ENCODE data around the gene P2RY2.
"Not testable (repeated sequence)": the region's sequence is repeated elsewhere in the genome, so short reads cannot be mapped to it uniquely, and the experiment has no call there.

P2RY2 gene

DNA sequence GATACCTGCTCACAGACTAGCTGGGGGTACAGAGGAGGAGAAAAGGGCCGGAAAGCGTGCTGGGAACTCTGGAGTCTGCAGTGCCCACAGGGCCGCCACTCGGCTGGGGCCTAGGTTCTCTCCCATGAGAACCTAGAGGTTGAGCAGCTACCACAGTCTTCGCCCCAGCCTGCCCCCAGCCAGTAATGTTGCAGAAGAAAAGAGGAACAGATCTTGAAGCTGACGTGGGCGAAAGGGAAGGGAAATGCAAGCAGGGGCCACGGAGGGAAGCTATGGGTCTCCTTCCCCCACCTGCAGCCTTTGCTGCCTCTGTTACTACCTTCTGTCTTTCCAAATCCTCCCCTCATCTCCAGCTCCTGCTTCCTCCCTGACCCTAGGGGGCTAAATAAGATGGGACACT, 28.8 kb upstream of the P2RY2 start:
- no peak for DNase-seq

DNA sequence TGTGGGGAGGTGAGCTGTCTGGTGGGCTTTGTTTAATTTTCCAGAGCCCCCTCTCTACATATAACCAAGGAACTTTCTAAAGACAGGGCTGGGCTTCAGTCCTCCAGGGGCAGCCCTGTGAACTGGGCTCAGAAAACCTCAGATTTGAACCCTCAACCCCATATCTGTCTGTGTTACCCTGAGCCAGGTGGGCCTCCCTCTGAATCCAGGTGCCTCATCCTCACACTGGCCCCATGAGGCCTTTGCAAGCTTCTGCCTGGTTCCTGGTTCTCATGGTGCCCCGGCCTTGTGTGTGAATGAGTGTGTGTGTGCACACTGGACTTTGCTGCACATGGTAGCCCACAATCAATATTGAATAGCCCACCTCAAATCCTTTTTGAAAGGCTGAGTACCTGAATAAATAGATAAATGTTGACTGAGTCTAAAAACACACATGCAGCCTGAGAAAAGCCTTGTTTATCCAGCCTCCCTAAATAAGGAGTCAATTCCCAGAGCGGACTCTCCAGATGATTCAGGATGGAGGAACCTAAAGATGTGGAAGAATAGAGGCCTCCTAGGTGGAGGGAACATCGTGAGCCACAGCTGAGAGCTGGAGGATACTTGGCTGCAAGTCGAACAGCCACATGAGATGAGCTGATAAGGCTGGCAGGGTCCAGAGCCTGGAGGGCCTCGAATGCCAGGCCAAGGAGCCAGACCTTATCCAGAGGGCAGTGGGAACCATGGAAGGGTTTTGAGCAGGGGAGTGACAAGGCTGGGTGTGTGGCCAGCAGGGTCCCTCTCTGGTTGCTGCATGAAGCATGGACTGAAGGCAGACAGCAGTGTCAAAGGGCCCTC, 28.1 kb upstream of the P2RY2 start:
- DNase-seq: no peak

DNA sequence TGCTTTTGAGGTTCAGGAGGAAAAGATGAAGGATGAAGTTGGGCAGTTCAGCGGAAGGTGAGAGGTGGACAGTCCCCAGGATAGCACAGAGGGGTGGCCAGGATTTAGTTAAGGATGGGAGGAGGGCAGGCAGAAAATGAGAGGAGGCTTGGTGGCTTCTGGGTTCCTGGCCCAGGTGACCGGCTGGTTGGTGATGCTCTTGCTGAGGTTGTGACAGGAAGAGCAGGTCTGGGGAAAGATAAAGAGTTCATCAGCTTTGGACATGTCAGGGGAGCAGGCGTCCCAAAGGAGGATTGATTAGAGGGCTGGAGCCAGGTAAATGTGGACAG, 27.6 kb upstream of the P2RY2 start:
- no peak for DNase-seq

DNA sequence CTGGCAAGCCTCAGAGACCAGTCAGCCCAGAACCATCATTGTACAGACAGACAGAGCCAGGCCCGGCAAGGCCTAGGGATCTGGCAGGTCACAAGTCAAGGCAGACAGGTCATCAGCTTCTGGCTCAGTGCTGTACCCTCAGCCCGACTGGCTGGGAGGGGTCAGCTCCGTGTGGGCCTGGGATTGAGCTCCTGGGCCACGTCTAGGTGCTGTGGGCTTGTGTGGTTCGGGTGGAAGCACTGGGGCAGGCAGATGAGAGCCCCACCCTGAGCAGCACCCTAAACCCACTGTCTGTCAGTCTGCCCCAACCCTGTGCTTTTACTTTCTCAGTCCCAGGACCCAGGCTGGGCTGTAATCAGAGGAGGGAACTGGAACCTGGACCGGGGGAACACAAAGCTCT, 26.9 kb upstream of the P2RY2 start:
- DNase-seq: no peak

DNA sequence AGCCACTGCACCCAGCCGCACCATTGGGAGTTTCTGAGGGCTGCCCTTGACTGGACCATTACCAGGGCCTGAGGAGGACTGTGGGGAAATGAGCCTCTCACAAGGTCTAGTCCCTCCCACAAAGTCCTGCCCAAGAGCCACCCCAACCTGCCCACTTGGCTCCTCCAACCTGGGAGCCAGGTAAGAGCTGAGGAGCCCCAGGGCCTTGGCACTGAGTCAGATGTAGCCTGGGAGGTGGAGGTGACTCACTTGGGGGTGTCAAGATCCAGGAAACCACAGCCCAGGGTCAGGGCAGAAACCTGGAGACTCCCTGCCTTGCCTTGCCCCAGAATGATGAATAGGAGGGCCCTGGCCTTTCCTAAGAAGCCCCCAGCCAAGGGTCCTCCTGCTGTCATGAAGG, 25.8 kb upstream of the P2RY2 start:
- DNase-seq: no peak

DNA sequence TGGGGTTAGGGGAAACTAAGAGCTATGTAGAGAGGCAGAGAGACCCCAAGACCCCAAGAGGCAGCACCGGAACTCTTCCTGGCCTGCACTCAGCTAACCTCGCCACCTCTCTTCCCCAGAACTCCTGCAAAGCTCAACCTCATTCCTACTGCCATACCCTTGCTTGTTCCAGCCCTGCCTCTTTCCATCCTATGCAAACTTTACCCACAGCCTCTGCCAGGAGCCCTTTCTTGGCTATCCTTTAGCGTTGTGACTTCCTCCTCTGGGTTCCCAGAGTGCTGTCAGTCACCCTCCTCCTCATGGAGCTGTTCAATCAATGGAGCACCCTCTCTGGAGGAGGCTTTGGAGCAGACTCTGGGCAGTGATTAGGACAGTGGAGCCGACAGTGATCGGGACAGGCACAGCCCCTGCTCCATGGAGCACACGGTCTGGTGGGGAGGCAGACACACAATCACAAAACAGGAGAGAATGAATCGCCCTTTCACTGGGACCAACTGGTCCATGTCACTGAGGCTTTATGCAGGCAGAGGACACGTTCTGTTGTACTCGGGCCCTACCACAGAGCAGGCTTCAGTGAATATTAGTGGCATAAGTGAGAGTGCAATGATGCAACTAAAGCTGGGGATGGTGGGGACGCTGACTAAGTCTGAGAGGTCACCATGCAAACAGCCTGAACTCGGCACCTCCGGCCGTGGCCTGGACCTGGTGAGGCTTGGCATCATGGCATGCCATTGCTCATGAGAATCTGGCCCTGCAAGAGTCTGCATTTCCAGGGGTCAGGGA, 24.6 kb upstream of the P2RY2 start:
- no peak for DNase-seq

- no peak for DNase-seq
Observed at GRCh38 chr11:73194034-73194507, 24.0 kb upstream of the P2RY2 start.

DNA sequence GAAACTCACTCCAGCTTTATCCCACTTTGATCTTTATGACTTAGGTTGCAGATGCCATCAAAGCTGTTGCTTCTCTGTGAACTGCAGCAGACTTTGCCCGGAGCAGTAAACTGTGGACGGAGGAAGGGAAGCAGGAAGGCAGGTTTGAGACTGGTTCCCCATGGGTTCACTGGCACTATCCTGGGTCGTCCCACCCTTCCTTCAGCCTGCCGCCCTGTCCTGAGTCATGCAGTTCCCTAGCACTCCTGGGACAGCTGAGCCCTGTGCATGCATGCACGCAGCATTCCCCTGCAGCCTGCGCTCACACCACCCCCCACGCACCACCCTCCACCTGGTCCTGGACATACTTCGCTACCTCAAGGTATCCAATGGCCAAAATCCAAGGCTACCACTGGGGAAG, 23.5 kb upstream of the P2RY2 start:
- no peak for DNase-seq

GRCh38 chr11:73195191-73196007, 22.7 kb upstream of the P2RY2 start:
- no peak for DNase-seq

DNA sequence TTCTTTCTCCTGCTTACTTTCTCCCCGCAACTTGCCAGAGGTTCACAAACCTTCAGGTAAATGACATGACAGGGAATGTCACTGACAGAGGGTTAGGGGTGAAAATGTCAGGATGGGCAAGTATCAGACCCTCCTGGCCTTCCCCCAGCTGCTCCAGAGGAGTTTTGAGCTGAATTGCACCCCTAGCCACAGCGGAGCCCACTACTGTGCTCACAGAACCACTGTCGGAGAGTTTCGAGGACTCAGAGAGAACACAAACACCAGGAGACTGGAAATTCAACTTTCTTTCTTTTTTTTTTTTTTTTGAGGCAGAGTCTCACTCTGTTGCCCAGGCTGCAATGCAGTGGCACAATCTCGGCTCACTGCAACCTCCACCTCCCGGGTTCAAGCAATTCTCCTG, 21.5 kb upstream of the P2RY2 start:
- no peak for DNase-seq

GRCh38 chr11:73197348-73197747, 20.7 kb upstream of the P2RY2 start:
- DNase-seq: no peak

DNA sequence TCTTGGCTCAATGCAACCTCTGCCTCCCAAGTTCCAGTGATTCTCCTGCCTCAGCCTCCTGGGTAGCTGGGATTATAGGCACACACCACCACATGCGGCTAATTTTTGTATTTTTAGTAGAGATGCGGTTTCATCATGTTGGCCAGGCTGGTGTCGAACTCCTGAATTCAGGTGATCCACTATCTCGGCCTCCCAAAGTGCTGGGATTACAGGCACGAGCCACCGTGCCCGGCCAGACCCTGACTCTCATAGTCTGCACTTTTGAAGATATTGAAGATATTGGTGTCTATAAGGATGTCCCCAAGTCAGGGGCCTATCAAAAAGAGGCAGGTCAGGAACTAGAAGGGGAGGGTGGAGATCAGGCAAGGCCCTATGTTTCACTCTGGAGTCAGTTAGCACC, 20.3 kb upstream of the P2RY2 start:
- not testable (repeated sequence) for DNase-seq

DNA sequence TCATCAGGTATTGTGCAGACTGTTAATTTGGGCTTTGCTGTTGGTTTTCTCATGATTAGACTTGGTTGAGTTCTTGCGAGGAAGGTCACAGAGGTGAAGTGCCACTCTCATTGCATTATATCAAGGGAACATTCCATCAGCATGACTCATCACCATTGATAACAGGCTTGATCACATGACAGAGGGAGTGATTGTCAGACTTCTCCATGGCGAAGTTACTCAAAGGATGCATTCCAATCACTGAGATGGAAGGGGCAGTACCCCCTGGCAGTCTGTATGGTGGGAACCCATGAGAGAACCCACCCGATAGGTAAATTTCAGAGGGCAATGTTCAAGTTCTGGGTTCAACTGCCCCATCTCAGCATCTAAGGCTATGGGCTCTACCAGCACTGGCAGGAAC, 19.4 kb upstream of the P2RY2 start:
- no peak for DNase-seq

DNA sequence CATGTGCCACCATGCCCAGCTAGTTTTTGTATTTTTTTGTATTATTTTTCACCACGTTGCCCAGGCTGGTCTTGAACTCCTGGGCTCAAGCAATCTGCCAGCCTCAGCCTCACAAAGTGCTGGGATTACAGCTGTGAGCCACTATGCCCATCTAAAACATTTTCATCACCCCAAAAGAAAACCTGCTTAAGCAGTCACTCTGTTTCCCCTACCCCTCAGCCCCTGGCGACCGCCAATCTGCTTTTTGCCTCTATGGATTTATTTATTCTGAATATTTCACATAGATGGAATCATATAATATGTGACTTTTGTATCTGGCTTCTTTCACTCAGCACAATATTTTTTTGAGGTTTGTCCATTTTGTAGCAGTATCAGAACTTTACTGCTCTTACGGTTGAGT, 18.6 kb upstream of the P2RY2 start:
- DNase-seq: no peak

GRCh38 chr11:73200256-73200655, 17.8 kb upstream of the P2RY2 start:
- DNase-seq: no peak

DNA sequence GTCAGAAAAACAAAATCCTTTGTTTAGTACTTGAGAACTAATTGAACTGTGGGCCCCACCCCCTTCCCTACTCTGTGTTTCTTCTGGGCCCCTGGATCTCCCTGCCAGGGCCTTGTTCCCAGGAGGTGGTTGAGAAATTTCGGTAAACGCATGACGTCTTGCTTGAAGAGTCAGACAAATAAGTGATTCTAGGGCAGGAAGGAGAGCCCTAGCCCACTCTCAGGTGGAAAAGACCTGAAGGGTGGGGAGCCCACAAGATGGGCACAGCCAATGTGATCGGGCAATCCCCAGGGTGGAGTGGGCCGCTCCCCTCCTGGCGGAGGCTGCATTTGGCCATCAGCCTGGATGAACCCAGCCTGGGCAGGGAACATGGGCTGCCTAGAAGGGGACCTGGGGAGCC, 16.8 kb upstream of the P2RY2 start:
- DNase-seq: no peak

- DNase-seq: no peak
Observed at GRCh38 chr11:73201888-73202780, 15.9 kb upstream of the P2RY2 start.

- DNase-seq: no peak
Observed at GRCh38 chr11:73203322-73203721, 14.8 kb upstream of the P2RY2 start.

DNA sequence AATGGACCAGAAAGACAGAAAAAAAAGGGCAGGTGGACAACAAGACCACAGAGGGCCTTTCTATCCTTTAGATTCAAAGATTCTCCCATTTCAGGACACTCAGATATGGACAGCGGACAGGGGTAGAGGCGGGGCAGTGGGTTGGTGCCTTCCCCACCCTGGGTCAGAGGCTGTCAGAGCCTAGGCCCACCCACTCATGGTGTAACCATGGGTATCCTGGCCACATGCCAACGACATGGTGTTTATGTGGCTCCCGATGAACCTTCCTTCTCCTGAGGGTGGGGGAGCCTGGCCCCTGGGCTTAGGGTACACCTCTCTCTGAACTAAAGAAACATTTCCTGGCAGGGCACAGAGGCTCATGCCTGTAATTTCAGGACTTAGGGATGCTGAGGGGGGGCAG, 14.3 kb upstream of the P2RY2 start:
- DNase-seq: no peak

DNA sequence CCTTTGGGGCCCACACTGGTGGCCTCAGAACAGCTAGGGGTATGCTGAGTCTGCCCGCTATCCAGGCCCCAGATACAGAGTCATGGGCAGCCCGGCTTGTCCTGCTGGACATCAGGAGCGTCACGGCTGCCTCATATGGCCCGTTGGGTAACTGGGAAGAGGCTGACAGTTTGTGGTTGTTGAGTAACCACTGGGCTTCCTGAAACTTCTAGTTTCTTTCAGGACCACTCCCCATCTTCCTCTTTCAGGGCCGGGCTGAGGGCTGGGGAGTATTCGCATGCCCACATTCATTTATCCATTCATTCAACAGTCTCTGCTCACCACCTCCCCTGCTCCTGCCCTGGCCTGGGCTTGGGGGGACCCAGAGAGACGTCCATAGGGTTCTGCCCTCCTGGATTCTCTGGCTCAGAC, 13.4 kb upstream of the P2RY2 start:
- no peak for DNase-seq

GRCh38 chr11:73205661-73206343, 12.3 kb upstream of the P2RY2 start:
- DNase-seq: no peak

- DNase-seq: no peak
Observed at GRCh38 chr11:73206801-73207200, 11.3 kb upstream of the P2RY2 start.
